CD4-positive, alpha-beta T cell (primary cell): ENCODE results near the gene NKD1. TPM values are rescaled to one million over a fixed set of nuclear protein-coding genes. Genes with fewer than 3 reads are reported as not detected.

ENCODE experiments used
- ATAC-seq: fragments of 200-7000 bp; cut with Tn5 transposase; one replicate; pipeline ENCODE4 v1.10.0; 2022; ENCODE audit warnings: mild to moderate bottlenecking; ENCODE audit not compliant: poor library complexity
- CTCF ChIA-PET: fragments of 350-600 bp; sonication (Branson Sonifier 250); formaldehyde crosslinking; loops from one replicate; lab custom pipeline; 2021; ENCODE audit warnings: antibody characterized with exemption, inconsistent platforms; lab: Charles Lee
- POLR2A ChIA-PET: fragments of 350-600 bp; sonication (Branson Sonifier 250); formaldehyde crosslinking; loops from one replicate; lab custom pipeline; 2021; ENCODE audit warnings: antibody characterized with exemption, inconsistent platforms; lab: Charles Lee
- DNase-seq, 14 experiments: peaks; one replicate each; pipeline ENCODE4 v3.0.0-alpha.2; 2013 to 2020; ENCODE audit warnings: mixed read lengths in 2 of 14
- H3K27ac ChIP-seq, 2 donors: one replicate each; pipeline versions ENCODE4 v1.5.1 to v1.7.0; 2013; ENCODE audit warnings: low read length in 2 of 2, low read depth in 1 of 2, mild to moderate bottlenecking in 1 of 2
- H3K27me3 ChIP-seq, 2 experiments: 1 replicate in 1 of 2; 2 replicates in 1 of 2; pipeline versions ENCODE4 v1.6.1 to v1.7.0; 2013; ENCODE audit warnings: low read length in 2 of 2, control low read depth in 1 of 2, mild to moderate bottlenecking in 1 of 2, moderate library complexity in 1 of 2; ENCODE audit not compliant: insufficient read depth in 2 of 2, control insufficient read depth in 1 of 2
- H3K36me3 ChIP-seq: one replicate; pipeline ENCODE4 v1.6.1; 2013; ENCODE audit warnings: low read length, control low read depth; ENCODE audit not compliant: insufficient read depth
- H3K4me1 ChIP-seq: one replicate; pipeline ENCODE4 v1.6.1; 2013; ENCODE audit warnings: low read length, control low read depth; ENCODE audit not compliant: insufficient read depth
- H3K4me3 ChIP-seq: one replicate; pipeline ENCODE4 v1.5.1; 2013; ENCODE audit warnings: mild to moderate bottlenecking, low read length, moderate library complexity
- H3K9me3 ChIP-seq, 2 experiments: 1 replicate in 1 of 2; 2 replicates in 1 of 2; pipeline versions ENCODE4 v1.6.1 to v1.7.0; 2013; ENCODE audit warnings: low read length in 2 of 2, mild to moderate bottlenecking in 2 of 2, control low read depth in 1 of 2, moderate library complexity in 1 of 2; ENCODE audit not compliant: control insufficient read depth in 1 of 2, insufficient read depth in 1 of 2
- H3K27ac Mint-ChIP-seq: one replicate; pipeline ENCODE4 v1.8.0; 2020; ENCODE audit warnings: mixed read lengths
- H3K27me3 Mint-ChIP-seq: one replicate; pipeline ENCODE4 v1.8.0; 2021; ENCODE audit warnings: mixed read lengths
- H3K36me3 Mint-ChIP-seq: one replicate; pipeline ENCODE4 v1.8.0; 2021; ENCODE audit warnings: low read depth, mixed read lengths
- H3K4me1 Mint-ChIP-seq: one replicate; pipeline ENCODE4 v1.8.0; 2021; ENCODE audit warnings: low read depth, mixed read lengths
- H3K4me3 Mint-ChIP-seq: one replicate; pipeline ENCODE4 v1.8.0; 2020; ENCODE audit warnings: mild to moderate bottlenecking, mixed read lengths
- H3K9me3 Mint-ChIP-seq: one replicate; pipeline ENCODE4 v1.8.0; 2020; ENCODE audit warnings: mixed read lengths
- intact Hi-C, 2 experiments: fragments of 100-400 bp; cut with DNase I in 1 of 2; cut with micrococcal nuclease in 1 of 2; formaldehyde crosslinking; loops; one replicate each; pipeline versions ENCODE4 v1.15.1 to v1.9.0; 2023 to 2025; cut with DNase I, micrococcal nuclease
- total RNA-seq, 174 experiments: library from RNA in 2 of 174; stranded (reverse) in 2 of 174; gene quantifications; one replicate each; pipeline ENCODE4 v1.2.3 and lab custom pipeline; 2021 to 2026
- TF ChIP-seq, protein P1 (sequence below): fragments of 200-600 bp; IDR thresholded peaks from one replicate; pipeline ENCODE4 v1.8.0; 2022; ENCODE audit warnings: antibody characterized with exemption, mild to moderate bottlenecking

Gene NKD1
- total RNA-seq, 2 experiments from 2014 or later: 6.1 to 9.8 TPM

DNA sequence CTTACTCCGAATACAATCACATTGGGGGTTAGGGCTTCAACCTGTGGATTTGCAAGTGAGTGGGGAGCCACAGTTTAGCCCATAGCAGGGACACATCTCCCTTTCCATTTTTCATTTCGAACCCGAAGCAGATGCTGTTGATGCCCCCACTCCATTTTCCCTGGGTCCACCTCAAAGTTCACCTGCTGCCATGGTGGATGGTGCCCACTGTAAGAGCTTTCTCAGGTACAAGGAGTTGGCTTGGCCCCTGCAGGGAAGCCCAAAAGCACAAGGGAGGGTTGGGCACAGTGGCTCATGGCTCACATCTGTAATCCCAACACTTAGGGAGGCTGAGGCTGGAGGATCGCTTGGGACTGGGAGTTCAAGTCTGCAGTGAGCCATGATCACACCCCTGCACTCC lies 81.1 kb downstream of the NKD1 start:
- DNase-seq (no peak), ATAC-seq (no peak)
- no peak overlapping the region for H3K4me3 Mint-ChIP-seq
- ChIA-PET CTCF (interaction anchor here (2.7 kb wide), 1 partner anchor 36 kb away, joined by 13 read pairs; no protein-coding TSS in a partner anchor), POLR2A (no interaction called here)
- Histone ChIP-seq H3K27me3 (no peaks in the 10 kb centered on the region), H3K4me3 (no peak overlapping the region), H3K9me3 (no peaks in the 10 kb centered on the region), H3K36me3 (peaks cover 4% of the 10 kb centered on the region), H3K27ac (no peak overlapping the region), H3K4me1 (peaks cover 22% of the 10 kb centered on the region)
- intact Hi-C loops: loop anchor here (5.0 kb wide), 2 partner anchors 77 to 82 kb away; partner anchors contain the start of gene NKD1 (in 1 of the 2)
- H3K36me3 Mint-ChIP-seq: peaks cover 35% of the 10 kb centered on the region
- H3K27me3 Mint-ChIP-seq: no peaks in the 10 kb centered on the region
- H3K27ac Mint-ChIP-seq: no peak overlapping the region
- H3K9me3 Mint-ChIP-seq: no peaks in the 10 kb centered on the region
- TF ChIP-seq, protein P1, sequence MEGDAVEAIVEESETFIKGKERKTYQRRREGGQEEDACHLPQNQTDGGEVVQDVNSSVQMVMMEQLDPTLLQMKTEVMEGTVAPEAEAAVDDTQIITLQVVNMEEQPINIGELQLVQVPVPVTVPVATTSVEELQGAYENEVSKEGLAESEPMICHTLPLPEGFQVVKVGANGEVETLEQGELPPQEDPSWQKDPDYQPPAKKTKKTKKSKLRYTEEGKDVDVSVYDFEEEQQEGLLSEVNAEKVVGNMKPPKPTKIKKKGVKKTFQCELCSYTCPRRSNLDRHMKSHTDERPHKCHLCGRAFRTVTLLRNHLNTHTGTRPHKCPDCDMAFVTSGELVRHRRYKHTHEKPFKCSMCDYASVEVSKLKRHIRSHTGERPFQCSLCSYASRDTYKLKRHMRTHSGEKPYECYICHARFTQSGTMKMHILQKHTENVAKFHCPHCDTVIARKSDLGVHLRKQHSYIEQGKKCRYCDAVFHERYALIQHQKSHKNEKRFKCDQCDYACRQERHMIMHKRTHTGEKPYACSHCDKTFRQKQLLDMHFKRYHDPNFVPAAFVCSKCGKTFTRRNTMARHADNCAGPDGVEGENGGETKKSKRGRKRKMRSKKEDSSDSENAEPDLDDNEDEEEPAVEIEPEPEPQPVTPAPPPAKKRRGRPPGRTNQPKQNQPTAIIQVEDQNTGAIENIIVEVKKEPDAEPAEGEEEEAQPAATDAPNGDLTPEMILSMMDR: no peak
- H3K4me1 Mint-ChIP-seq: peaks cover 25% of the 10 kb centered on the region

DNA sequence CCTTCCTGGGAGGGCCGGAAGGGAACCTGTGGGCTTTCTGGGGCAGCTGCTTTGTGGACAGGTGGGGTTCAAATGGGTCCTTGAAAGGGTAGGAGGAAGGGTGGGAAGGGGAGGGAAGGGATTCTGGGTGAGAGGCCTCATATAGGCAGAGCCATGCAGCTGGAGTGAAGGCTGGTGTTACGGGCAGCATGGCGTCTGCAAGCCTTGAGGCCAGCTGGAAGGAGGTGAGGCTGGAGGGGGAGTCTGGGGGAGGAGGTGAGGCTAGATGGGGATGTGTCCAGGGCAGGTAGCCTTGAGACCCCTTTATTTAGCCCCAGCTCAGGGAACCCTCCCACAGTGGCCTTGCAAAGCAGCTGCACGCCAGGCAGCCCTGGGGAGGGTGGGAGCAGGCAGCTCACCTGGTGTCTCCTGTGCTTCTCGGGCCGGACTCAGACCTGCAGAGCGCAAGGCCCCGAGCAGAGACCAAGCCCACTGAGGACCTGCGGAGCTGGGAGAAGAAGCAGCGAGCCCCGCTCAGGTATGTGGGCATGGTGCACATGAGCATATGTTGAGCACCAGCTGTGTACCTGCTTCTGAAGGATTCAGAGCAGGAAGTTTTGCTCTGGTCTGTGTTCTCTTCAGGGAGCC lies 82.3 kb downstream of the NKD1 start:
- Histone ChIP-seq H3K27ac (no peak overlapping the region), H3K27me3 (no peaks in the 10 kb centered on the region), H3K9me3 (no peaks in the 10 kb centered on the region), H3K36me3 (peaks cover 2% of the 10 kb centered on the region), H3K4me3 (no peak overlapping the region), H3K4me1 (peaks cover 22% of the 10 kb centered on the region)
- Mint-ChIP-seq H3K4me1 (peaks cover 20% of the 10 kb centered on the region), H3K4me3 (no peak overlapping the region), H3K27ac (no peak overlapping the region), H3K27me3 (no peaks in the 10 kb centered on the region), H3K9me3 (no peaks in the 10 kb centered on the region), H3K36me3 (peaks cover 37% of the 10 kb centered on the region)
- ATAC-seq (no peak), DNase-seq (no peak)
- TF ChIP-seq, protein P1: no peak
- intact Hi-C loops: no loop called here
- POLR2A ChIA-PET: no interaction called here
- CTCF ChIA-PET: no interaction called here

DNA sequence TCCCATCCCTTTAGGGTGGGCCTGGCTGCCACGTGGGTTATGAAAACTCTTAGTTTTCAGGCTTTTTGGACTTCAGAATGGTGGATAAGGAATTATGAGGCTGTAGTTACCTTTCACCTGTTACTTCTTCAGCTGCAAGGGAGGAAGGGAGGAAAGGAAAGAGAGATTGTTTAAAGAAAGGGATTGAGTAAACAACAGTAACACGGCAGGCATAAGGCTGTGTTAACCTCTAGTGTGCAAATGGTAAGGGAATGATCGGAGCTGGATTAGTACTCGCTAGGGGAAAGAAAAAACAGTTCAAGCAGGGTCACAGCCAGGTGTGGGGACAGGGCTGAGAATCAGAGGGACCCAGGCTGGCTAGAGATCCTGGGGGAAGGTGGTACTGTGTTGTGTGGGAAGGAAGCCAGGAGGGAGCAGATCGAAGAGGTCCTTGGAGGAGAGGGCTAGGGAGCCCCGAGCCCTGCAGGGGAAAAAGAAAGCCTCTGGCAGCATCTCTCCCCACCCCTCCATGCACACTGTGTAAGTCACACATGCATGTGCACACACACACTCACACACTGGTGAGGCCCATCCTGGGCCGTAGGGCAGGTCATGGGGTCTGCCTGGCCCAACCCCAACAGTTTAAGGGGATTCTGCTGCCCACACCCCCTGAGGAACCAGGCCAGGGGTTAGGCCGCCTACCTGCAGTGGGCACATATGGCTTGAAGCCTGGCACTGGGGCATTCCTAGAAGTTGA lies 83.2 kb downstream of the NKD1 start:
- no peaks in the 10 kb centered on the region for H3K9me3 Mint-ChIP-seq
- peaks cover 18% of the 10 kb centered on the region for H3K4me1 Mint-ChIP-seq

More for the DNA sequence above, 83.2 kb downstream of the NKD1 start:
- Histone ChIP-seq H3K4me1 (peaks cover 24% of the 10 kb centered on the region), H3K4me3 (no peak overlapping the region), H3K9me3 (no peaks in the 10 kb centered on the region), H3K36me3 (no peaks in the 10 kb centered on the region), H3K27ac (no peak overlapping the region), H3K27me3 (no peaks in the 10 kb centered on the region)
- no peaks in the 10 kb centered on the region for H3K27me3 Mint-ChIP-seq
- intact Hi-C loops: no loop called here
- TF ChIP-seq, protein P1: no peak
- peaks cover 37% of the 10 kb centered on the region for H3K36me3 Mint-ChIP-seq
- H3K4me3 Mint-ChIP-seq: no peak overlapping the region
- ChIA-PET POLR2A (no interaction called here), CTCF (no interaction called here)
- DNase-seq (no peak), ATAC-seq (no peak)
- H3K27ac Mint-ChIP-seq: no peak overlapping the region
